ENCODE data around the gene TMEM132E. TPM values are rescaled to one million over a fixed set of nuclear protein-coding genes. Genes with fewer than 3 reads are reported as not detected.

TMEM132E gene
- total RNA-seq, 1 donor from 2014 or later: 0.49 TPM

DNA sequence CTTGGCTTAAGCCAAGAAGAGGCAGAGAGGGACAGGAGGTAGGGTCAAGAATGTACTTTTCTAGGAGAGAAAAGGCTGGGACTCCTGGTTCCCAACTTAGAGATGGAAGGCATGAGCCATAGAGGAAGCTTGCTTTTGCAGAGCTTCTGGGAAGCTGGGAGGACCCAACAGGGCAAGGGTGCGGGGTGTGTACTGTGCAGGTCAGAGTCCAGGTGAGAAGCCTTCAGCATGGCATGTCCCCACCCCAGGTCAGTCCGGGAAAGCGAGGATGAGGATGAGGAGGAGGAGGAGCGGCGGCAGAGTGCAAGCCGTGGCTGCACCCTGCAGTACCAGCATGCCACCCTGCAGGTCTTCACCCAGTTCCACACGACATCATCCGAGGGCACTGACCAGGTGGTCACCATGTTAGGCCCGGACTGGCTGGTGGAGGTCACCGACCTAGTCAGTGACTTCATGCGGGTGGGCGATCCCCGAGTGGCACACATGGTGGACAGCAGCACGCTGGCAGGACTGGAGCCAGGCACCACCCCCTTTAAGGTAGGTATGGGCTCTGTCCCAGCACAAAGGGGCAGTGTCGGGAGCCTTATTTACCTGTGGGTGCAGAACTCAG is 55.3 kb downstream of the TMEM132E start:
- no peak for DNase-seq

DNA sequence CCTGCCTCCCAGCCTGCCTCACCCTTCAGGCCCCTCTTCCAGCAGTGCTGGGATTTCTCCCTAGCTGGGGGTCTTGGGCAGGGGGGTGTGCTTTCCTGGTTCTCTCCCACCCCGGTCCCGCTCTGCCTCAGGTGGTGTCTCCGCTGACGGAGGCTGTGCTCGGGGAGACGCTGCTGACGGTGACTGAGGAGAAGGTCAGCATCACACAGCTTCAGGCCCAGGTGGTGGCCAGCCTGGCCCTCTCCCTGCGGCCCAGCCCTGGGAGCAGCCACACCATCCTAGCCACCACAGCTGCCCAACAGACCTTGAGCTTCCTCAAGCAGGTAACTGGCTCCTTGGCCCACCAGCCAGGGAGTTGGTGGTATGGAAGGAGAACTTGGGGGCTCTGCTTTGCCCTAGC is 56.5 kb downstream of the TMEM132E start:
- no peak for DNase-seq

DNA sequence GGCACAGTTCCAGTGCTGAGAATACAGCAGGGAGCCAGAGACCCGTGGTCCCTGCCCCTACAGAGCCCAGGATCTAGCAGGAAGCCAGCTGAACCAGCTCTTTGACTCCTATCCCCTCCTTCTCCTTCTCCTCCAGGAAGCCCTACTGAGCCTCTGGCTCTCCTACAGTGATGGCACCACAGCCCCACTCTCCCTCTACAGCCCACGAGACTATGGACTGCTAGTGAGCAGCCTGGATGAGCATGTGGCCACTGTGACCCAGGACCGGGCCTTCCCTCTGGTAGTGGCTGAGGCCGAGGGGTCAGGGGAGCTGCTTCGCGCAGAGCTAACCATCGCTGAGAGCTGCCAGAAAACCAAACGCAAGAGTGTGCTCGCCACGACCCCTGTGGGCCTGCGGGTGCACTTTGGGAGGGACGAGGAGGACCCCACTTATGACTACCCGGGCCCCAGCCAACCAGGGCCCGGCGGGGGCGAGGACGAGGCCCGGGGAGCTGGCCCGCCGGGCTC is 57.7 kb downstream of the TMEM132E start:
- DNase-seq: no peak

DNA sequence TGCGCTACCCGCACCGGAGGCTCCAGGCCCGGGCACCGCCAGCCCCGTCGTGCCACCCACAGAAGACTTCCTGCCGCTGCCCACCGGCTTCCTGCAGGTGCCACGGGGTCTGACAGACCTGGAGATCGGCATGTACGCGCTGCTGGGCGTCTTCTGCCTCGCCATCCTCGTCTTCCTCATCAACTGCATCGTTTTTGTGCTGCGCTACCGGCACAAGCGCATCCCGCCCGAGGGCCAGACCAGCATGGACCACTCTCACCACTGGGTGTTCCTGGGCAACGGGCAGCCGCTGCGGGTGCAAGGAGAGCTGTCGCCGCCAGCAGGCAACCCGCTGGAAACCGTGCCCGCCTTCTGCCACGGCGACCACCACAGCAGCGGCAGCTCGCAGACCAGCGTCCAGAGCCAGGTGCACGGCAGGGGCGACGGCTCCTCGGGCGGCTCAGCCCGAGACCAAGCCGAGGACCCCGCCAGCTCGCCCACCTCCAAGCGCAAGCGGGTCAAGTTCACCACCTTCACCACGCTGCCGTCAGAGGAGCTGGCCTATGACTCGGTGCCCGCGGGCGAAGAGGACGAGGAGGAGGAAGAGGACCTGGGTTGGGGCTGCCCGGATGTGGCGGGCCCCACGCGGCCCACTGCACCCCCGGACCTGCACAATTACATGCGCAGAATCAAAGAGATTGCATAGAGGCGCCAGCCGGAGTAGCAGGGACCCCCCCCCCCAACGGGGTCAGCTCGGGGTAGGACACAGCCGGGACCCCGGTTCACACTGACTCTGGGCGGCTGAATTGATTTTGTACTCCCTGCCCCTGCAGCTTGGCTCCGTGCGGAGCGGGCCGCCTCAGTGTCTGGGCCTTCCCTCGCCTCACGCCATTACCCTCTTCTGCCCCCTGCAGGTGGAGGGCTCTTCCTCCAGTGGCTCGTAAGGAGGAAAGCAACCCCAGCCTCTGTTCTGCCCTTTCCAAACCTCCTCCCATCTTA is 58.5 kb downstream of the TMEM132E start:
- peak; percentile 3 for DNase-seq

- DNase-seq: no peak
Observed at GRCh38 chr17:34638526-34639260, 59.3 kb downstream of the TMEM132E start.

DNA sequence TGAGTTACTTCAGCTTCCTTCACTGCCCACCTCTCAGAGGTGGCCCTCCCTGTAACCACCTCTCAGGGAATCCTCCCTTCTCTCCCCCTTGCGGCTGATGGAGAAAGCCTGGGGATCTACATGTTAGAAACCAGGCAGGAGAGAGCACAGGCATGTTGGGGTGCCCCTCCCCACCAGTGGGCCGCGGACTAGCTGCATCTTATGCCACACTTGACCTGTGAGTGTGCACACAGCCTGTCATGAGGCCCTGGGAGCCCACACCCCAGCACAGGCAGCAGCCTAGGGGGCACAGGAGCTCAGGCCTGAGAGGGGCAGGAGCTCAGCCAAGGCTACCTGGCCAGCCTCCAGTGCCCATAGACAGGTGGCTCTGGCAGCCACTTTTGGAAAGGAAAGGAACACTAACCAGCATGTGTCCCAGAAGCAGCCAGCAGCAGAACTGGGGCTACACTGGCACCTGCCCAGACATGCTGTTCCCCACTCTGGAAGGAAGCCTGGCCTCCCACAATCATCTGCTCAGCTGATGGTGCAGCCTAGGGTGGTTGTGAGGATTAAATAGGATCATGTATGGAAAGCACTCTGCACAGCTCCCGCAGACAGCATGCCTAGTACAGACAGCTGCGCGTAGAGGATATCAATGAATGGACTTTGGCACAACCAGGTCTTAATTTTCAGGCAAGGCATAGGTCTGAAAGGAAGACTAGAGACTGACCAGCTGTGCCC is 60.5 kb downstream of the TMEM132E start:
- no peak for DNase-seq

DNA sequence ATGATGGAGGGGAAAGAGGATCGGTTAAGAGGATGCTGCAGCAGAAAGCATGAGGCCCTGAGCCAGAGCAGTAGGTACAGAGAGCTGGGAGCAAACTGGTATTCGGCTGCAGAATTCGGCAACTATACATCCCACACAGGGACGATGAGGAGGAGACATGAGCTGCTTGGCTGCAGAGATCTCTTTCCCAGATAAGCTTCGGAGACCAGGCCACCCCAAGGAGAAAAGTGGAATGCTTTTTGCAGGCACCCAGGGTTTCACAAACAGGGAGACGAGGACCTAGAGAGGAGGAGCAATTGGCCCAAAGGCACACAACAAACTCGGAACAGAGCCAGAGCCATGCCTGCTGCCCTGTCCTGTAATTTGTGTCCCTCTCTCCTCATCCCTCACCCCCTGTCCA is 62.0 kb downstream of the TMEM132E start:
- DNase-seq: no peak

- DNase-seq: no peak
Observed at GRCh38 chr17:34644941-34645550, 65.7 kb downstream of the TMEM132E start.

DNA sequence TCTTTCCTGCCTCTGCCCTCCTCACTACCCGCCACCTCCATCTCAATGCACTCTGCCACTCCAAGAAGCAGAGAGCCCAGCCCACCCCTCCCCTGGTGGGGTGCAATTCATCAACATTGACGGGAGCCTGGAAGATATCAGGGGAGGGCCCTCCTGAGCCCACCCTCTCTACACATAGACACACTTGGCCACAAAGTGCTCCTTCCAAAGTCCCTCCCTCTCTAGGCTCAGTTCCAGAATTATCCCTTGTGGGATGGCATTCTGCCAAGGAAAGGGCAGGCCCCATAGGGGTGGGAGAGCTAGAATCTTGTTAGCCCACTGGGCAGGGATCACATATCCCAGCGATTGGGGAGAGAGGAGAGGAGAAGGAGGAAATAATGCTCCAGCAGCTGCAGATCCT is 66.2 kb downstream of the TMEM132E start:
- DNase-seq: no peak

- no peak for DNase-seq
Observed at GRCh38 chr17:34647511-34647910, 68.1 kb downstream of the TMEM132E start.

DNA sequence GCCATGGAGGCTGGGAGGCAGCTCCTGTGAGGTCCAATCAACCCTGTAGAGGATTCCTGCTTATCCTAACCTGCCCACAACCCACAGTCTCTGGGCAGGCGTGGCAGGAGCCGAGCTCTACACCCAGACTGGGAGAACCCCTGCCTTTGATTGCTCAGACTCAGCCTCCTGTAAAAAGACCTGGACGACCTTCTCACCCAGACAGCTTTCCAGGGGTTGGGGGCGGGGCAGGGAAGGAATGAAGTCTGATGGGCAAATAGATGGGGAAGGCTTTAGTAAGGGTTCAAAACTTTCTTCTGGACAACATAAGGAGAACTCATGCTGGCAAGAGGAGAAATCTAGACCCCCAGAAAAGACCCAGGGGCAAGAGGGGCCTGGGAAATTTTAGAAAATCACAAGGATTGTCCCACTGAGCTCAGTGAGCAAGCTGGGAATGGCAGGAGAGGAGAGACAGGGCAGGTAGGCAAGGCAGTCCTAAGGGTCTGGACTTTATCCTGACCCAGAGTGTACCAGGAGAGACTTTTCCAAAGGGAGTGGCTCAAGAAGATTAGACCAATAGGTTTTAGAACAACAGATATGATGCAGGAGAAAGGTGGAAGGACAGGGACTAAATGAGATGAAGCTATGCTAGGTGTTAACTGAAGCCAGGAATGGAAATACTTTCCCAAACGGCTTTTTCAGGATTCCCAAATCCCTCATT is 70.8 kb downstream of the TMEM132E start:
- DNase-seq: no peak

GRCh38 chr17:34651402-34651811 is 72.0 kb downstream of the TMEM132E start:
- DNase-seq: no peak

- no peak for DNase-seq
Observed at GRCh38 chr17:34652021-34652555, 72.7 kb downstream of the TMEM132E start.

GRCh38 chr17:34653511-34653910 is 74.1 kb downstream of the TMEM132E start:
- no peak for DNase-seq

GRCh38 chr17:34654276-34654880 is 75.0 kb downstream of the TMEM132E start:
- no peak for DNase-seq

GRCh38 chr17:34654881-34655276 is 75.5 kb downstream of the TMEM132E start:
- no peak for DNase-seq

DNA sequence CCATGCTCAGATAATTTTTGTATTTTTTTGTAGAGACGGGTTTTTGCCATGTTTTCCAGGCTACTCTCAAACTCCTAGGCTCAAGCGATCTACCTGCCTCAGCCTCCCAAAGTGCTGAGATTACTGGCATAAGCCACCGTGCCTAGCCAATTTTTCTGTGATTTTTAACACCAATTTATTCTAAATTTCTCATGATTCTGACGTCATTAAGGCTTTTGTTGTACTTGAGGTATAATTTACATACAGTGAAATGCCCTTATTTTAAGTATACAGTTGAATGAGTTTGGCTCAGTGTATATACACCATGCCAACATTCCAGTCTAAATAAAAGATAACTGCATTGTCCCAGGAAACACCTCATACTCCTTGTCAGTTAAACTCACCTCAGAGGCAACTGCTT is 77.4 kb downstream of the TMEM132E start:
- no peak for DNase-seq

DNA sequence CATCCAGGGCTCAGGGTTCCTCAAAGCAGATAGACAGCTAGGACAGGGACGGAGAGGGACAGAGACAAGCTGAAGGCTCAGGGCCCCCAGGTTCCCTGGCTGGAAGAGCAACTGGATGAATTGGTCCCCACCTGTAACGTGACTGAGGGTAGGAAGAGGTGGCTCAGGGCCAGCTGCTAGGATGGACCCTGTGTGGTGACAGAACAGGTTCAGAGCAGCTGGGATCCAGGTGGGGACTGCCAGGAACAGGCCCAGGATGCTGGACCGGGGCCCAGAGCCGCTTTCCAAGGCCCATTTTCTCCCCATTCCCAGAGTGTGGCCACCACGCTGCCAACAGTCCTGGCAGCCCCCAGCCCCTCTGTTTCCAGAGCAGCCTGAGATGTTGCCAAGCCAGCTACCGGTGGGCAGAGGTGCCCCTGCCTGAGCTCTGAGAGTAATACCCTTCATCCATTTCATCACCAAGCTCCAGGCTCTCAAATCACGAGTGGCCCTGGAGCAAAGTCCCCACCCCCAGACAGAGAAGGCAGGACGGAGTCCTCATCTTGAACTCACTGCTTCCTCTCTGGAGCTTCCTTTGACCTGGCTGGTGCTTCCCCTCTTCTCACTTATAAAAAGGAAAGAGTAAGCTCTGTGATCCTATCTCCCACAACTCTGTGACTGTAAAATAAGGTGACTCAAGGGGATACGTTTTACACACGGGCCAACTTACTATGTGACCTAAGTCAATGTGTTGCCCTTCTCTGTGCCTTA is 79.6 kb downstream of the TMEM132E start:
- no peak for DNase-seq

DNA sequence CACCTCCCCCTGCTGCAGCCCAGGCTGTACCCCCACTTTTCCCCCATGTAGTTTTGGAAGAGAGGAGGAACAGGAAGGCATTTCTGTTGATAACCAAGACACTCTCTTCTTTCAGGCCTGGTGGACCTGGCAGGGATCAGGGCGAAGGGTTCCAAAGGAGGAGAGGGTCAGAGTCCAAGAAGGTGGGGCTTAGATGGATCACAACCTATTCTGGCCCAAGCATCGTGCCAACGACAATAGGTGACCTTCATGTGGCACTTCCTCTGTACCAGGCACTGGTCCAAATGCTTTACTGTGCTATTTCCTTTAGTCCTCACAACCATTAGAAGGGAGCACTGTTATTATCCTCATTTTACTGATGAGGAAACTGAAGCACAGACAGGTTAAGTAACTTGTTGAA is 84.3 kb downstream of the TMEM132E start:
- no peak for DNase-seq

All from skin of body (tissue), 2 donors.